SK-MEL-5 (cell line): ENCODE measurements around the gene CHD2. TPM values are rescaled to one million over a fixed set of nuclear protein-coding genes. Genes with fewer than 3 reads are reported as not detected.
A peak's percentile ranks its signal among the peaks of the same experiment; 100 is the strongest.
"Not testable (repeated sequence)": the region's sequence is repeated elsewhere in the genome, so short reads cannot be mapped to it uniquely, and the experiment has no call there.

ENCODE experiments used
- DNase-seq: peaks from one replicate; pipeline ENCODE4 v3.0.0-alpha.2; 2016; ENCODE audit warnings: low read depth, low spot score
- in situ Hi-C: cut with HindIII; loops from 2 replicates; pipeline ENCODE4 v1.10.0; 2016; ENCODE audit warnings: low sequenced_read_pairs, high pct_unique_total_duplicates, low pct_unique_long_range_greater_than_20kb
- total RNA-seq: library from RNA; depleted of rRNA; stranded (reverse); fragments of >200 nt; shearing (Covaris generic); gene quantifications from 2 replicates; pipeline ENCODE4 v1.2.3, GENCODE V29; 2014

CHD2 gene
- total RNA-seq, 1 experiment from 2014 or later, result 37.9 TPM

DNA sequence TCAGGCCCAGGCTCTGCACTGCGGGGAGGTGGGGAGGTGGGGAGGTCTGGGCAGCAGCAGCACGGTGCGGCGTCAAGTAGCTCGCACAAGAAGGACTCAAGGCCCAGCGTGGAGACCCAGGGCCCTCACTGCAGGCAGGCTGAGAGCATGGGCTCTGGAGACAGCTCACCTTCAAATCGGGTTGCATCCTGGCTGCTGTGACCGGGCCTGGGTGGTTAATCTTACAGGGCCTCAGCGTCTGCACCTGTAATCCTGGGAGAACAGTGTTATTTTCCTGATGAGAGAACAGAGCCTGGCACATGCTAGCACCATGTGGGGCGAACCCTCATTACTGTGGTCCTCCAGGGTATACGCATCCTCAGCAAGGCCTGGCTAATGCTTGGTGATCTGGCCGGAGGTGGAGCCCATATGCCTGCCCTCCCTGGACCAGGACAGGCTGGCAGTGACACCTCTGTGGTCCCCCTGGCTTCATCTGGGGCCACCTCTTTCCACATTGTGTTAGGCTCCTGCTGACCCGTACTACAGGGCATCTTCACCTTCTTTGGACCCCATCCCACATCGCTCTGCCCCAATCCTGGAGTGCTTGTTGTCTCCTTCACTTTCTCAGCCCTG lies 133.4 kb downstream of the CHD2 start:
- in situ Hi-C loops, result no loop called here
- no peak for DNase-seq

DNA sequence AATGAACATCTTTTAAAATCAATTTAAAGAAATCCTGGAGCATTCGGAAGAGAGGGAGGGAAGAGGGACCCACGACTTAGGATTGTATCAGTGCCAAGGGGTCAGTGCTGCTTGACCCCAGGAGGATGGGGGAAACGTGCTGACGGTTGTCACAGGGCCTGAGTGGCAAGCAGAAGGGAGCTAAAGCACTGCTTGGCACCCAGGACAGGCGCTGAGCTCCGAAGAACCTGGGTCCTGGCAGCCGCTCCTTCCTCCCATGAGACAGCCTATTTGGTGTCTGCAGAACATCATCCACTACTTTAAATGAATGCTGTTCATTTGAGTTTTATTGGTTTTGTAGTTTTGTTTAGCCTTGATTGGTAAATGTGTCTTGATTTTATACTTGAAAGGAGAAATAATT lies 134.4 kb downstream of the CHD2 start:
- in situ Hi-C loops, result no loop called here
- DNase-seq, result no peak

DNA sequence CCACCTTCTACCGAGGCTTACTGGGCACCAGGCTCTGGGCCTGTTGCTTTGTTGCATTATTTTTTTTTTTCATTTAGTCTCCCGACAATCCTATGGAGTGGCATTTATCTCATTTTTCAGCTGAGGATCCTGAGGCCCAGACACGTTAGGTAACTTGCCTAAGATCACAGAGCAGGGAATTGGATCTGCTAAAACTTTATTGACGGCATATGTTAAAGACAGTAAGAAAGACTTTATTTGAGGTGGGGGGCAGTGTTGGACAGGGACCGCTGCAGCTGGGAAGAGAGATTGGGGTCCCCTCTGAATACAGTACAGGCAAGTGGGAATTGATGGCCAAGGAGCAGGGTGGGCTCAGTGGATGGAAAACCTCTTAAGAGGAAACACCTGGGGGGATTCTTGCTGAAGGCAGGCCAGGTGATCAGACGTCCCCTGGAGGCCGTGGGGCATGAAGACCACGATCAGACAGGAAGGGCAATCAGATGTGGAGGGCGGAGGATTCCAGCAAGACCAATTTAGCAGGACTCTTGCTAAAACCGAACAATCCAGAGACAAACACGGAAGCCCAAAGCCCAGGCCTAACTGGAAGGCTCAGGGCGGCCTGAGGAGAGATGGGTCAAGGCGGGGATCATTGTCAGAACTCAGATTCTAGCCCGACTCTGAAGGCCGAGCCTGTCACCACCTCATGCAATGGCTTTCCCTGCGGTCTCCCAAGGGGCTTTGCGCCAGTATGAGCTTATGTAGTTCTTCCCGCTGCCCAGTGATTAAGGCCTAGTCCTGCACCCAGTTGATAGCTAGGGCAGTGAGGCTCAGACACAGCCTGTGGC lies 135.2 kb downstream of the CHD2 start:
- in situ Hi-C loops, result no loop called here
- DNase-seq, result no peak

DNA sequence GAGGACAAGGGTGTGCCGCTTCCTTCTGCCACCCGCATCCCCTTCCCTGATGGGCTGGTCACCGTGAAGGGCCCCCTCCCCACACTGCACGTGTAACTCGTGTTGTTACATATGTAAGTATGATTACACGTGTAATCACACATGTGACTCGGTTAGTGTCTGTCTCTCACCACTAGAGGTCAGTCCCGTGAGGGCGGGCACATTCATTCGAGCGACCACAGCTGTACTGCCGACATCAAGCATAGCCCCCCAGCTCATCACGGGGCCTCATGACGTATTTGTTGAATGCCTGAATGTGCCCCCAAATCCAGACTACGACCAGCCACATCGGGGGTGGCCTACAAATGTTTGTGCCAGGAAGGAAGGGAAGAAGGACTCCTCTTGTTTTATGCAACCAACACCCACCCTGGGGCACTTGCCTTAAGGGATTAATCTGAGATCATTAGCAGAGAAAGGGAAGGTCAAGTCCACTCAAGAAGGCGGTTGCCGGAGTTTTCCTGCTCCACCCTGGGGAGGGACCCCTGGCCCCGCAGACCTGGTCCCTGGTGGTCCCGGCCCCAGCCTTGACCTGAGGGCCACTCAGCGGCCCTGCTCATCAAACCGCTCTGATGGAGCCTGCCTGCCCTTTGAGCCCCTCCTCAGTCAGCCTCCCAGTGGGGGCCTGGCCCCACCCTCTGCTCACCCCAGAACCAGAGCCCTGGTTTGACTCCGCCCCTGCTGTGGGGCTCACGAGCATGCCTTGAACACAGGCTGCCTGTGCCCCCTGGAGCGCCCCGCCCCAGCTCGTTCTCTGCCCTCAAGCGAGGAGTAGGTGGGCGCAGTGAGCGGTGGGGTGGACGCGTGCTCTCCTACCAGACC lies 136.1 kb downstream of the CHD2 start:
- DNase-seq, result peak; percentile 59
- in situ Hi-C loops, result no loop called here

DNA sequence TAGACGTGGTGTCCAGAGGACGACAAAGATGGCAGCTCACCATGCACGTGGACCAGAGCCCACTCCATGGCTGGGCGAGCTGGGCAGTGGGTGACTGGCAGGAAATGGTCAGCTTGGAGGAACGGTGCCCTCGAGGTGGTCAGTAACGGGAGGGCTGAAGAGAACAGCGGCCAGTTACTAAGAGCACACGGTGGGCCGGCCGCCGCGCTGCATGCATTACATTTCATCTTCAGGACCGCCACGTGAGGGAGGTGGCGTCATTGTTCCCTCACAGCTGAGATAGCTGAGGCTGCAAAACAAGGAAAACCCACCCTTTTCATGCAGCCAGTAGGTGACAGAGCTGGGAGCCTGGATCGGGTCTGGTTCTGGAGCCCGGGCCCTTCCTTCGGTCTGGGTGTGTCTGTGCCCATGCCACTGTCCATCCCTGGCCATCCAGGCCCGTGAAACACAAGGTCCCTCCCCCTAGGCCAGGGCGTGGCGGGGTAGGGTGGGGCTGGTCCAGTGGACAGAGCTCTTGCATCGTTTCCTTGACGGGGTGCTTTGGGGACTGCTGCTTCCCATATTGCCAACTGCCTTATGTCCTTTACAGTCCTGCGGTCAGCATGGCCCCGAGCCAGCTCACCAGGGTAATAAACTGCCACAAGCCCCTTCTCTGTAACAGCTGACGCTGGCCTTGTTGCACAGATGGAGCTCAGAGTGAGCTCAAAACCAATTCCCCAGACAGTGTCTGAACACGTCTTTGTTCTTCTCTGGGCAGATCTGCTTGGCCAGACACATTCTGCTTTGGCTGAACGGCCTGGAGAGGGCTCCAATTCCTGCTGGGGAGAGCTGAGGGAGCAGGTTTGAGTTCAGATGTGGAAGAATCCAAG lies 137.1 kb downstream of the CHD2 start:
- in situ Hi-C loops, result no loop called here
- DNase-seq, result peak; percentile 80

DNA sequence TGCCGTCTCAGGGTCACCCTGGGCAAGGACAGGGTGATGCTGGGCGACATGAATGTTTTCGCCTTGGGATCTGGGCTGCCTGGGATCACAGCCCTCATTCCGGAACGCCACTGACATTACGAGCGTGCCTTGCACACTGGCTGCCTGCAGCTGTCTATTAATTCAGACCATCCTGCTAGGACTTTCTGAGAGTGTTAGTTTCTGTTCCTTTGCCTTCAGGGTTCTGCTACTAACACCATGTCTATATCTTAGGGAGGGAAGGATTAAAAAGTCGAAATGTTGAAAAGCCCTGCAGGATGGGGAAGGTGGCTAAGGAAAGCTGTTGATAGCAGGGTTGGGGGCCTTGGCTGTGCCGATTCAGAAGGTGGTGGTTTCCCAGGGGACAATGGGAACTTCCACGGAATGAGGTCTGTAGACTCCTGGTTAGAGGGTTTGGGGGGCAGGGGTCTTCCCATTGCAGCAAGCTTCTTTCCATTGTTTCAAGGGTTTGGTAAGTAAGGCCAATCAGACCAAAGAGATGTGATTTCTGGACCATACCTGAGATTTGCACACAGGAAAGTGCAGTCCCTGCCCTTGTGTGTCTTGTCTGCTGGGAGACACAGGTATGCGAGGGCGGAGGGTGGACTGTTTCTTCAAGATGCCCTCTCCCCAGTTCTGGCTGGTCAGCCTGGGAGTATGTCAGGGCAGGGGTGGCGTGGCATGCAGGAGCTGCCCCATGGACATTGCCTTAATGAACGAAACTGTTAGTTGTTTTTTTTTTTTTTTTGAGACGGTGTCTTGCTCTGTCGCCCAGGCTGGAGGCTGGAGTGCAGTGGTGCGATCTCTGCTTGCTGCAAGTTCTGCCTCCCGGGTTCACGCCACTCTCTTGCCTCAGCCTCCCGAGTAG lies 137.9 kb downstream of the CHD2 start:
- in situ Hi-C loops, result no loop called here
- DNase-seq, result no peak

DNA sequence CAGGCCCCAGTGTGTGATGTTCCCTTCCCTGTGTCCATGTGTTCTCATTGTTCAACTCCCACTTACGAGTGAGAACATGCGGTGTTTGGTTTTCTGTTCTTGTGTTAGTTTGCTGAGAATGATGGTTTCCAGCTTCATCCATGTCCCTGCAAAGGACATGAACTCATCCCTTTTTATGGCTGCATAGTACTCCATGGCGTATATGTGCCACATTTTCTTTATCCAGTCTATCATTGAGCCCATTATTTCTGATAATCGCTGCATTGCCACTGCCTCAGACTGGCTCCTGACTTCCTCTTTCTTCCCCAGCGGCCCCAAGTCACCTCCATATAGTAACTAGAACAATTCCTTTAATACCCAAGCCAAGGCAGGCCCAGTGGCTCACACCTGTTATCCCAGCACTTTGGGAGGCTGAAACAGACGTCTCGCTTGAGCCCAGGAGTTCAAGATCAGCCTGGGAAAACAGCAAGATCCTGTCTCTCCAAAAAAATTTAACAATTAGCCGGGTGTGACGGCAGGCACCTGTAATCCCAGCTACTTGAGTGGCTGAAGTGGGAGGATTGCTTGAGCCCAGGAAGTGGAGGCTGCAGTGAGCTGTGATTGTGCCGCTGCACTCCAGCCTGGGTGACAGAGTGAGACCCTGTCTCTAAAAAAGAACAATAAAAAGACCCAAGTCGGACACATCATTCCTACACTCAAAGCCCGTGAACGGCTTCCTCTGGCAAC lies 139.6 kb downstream of the CHD2 start:
- in situ Hi-C loops, DNase-seq: not testable (repeated sequence)

DNA sequence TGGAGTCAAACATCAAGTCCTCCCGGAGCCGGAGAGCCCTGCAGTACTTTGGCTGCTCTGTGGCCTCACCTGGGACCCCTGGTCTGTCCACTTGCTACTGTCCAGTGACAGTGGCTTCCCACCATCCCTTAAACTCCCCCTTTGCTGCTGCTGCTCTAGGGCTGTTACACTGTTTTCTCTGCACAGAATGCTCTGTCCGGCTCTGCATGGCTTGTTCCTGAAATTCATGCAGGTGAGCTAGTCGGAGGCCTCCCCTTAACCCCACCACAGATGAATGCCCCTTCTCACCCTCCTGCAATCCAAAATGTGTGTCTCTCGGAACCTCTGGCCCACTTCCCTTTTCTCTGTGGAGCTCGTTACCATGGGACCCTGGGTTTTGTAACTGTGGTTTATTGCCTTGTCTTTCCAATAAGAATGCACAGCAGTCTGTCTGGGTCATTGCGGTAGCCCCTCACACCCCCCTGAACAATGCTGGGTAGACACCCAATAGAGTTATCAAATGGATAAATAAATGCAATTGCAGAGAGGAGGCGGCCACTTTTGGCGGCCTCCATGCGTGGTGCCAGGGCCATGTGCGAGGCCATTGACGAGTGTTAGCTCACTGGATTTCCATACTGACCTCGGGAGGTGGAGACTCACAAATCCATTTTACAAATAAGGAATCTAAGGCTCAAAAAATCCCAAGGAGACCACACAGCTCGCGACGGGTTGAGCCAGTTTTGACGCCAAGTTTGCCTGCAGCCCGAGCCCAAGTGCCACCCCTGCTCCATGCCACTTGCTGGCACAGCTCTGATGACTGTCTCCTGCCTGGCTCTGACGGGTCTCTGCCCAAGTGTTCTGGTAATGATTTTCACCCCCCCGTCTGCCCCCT lies 140.4 kb downstream of the CHD2 start:
- in situ Hi-C loops, result no loop called here
- no peak for DNase-seq

DNA sequence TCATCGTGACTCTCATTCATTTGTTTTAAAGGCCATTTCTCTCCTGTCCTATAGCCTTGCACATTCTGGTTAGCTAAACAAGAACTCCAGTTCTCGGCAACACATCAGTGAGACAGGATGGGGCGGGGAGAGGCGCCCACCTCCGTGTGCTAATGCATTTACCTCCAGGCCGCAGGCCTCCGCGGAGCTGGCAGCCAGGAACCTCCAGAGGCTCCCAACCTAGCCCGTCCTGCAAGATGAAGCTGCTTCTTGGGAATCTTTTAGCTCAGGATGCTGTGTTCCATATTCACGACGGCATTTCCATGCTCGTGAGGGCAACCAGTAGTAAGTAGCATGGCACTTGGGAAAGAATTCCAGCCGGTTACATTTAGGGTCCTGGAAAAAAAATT lies 141.0 kb downstream of the CHD2 start:
- in situ Hi-C loops, result no loop called here
- no peak for DNase-seq

DNA sequence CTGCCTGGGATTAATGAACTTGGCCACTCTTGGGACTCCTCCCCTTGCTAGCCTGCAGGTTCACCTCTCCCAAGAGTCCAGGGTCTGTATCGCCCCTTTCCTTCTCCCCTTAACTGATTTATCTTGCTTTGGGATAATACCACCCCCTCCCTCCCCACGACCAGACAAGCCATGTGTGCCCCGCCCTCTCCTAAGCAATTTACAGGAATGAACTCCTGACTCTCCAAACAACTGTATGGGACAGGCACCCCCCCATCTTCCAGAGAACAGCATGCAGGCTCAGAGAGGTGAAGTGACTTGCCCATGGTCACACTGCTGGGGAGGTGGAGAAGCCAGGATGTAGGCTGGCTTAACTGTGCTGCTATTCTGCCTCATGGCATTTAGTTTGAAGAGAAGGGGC lies 142.1 kb downstream of the CHD2 start:
- in situ Hi-C loops, result no loop called here

DNA sequence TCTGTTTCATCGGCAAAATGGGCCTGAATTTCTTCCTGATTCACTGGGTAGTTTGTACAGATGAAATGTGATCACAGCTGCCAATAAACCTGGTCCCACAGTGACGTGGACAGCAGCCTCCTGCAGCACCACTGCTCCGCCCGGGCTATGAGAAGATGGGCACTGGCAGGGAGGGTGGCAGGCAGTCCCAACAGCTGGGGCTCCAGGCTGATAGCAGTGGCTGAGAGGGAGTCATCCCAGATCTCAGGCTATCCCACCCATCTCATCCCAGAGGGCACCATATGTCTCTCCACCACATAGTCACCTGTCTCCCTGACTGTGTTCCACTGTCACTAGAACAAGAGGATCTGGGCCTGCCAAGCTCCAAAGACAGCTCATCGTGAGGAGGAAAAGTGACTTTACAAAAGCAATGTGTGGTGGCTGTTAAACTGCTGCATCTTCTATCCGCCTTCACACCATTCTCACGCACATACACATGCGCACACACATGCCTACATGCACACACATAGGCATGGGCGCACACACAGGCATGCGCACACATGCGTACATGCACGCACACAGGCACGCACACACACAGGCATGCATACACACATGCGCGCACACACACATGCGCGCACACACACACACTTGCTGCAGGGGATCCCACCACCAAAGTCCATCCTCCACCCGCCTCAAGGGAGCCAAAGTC lies 142.7 kb downstream of the CHD2 start:
- DNase-seq, result no peak
- in situ Hi-C loops, result no loop called here

More for the DNA sequence above, 142.1 kb downstream of the CHD2 start:
- no peak for DNase-seq

DNA sequence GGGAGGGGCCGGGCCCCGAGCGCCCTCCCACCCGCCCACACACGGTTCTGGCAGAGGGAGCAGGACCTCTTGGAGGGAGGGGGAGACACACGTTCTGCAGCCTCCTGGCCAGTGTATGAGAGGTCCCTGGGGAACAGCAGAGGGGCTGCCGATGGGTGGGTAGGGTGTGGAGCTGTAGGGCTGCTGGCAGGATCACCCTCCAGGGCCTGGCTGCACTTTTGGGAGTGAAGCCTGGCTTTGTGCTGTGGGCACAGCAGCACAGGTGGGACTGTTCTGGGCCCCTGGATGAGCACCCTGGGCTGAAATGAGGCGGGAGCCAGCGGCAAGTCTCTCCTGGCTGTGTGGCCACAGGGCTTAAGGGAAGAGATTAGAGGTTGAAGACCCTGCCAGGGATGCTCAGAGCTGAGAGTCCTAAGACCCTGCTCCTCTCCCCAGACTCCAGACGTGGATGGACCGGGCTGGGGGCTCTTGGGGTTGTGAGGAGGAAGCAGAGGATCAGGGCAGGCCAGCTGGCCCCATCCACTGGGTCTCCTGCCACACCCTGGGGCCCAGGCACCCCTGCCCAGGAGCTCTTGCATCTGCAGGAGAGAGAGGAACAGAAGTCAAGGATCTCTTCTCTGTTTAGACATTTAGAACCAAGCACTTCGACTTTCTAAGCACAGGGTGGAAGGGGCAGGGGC lies 143.6 kb downstream of the CHD2 start:
- no peak for DNase-seq
- in situ Hi-C loops, result no loop called here

DNA sequence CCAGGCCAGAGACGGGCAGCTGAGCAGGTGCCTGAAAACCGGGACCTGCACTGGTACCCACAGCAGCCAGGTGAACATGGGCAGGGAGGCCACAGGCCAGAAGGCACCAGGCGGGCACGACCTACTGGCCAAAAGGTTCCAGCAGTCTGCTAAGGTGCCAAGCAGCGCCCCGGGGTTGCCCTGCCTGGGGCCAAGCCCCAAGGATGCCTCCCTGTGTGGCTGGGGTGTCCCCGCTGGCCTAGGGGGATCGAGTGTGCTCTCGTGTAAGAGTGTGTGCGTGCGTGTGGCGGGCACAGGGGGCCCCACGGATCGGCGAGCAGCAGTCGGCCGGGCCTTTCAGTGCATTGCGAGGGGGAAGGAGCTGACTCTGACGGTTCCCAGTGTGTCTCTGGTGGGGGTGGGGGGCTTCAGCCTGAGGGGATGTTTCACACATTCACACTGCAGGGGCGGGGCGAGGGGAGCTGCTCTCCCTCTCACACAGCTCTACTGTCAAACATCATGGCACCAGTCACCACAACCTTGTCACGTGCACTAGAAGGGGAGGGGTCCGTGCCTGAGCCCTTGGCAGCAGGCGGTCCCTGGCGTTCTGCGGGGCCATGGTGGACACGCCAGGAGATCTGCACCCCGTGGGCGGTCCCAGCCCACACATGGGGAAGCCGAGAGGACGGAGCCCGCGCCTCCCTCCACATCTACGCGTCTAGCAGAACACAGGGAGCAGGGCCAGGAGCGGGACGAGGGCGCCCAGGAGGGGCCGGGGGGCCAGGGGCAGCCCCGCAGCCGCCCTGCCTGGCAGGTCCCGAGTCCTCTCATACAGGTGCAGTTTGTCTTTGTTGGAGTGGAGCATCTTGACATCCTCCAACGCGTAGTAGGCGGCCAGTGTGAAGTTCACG lies 144.4 kb downstream of the CHD2 start:
- in situ Hi-C loops, result no loop called here
- no peak for DNase-seq
